HG02885 (cell line): ENCODE measurements around the gene STK4.
"Not testable (repeated sequence)": the region's sequence is repeated elsewhere in the genome, so short reads cannot be mapped to it uniquely, and the experiment has no call there.

Experiments
- ATAC-seq: cut with Tn5 transposase; IDR thresholded peaks from one replicate; pipeline ENCODE4 v1.9.1; 2021; ENCODE audit warnings: mild to moderate bottlenecking; ENCODE audit not compliant: unreplicated experiment, poor library complexity

Gene STK4

GRCh38 chr20:45049904-45050471 is 83.7 kb downstream of the STK4 start:
- no peak for ATAC-seq

GRCh38 chr20:45051204-45052060 is 85.1 kb downstream of the STK4 start:
- ATAC-seq, result no peak

- peak; percentile 75 for ATAC-seq
These were observed 86.6 kb downstream of the STK4 start for GRCh38 chr20:45052698-45053429.

DNA sequence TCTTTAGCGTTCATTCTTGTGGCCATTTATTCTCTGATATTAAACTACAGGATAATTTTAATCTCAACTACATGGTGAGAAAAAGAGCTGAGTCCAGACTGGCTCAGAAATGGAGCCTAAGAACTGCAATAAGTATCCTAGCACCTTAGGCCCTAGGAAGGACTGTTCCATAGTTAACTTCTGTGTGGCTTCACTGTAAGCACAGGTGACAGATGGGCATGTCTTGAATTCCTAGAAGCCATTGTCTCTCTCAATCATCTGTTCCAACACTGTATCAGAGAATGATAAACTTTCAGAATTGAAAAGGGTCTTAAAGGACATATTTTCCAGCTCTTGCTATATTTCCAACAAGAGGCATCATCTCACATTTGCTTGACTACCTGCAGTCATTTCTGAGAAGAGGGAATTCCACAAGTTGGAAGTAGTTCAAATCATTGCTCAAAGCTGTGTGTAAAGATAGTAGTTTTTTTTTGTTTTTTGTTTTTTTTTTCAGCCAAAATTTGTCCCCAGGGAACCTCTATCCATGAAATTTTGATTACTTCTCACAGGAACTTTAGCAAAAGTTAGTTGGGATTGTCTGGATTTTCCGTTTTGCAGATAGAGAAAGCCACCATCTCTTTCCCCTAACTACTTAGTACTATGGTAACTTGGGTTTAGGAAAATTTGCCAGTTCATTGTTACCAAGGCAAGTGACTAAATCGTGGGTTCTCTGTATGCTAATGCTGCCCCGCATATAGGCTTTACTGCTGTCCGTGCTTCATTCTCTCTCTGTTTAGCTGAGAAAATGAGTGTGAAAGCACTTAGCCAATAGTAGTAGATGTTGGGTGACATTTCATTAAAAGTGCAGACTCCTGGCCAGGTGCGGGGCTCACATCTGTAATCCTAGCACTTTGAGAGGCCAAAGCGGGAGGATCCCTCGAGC is 87.4 kb downstream of the STK4 start:
- ATAC-seq, result peak; percentile 22

GRCh38 chr20:45055056-45055455 is 88.7 kb downstream of the STK4 start:
- ATAC-seq, result no peak

GRCh38 chr20:45056473-45057173 is 90.3 kb downstream of the STK4 start:
- no peak for ATAC-seq

- ATAC-seq, result no peak
These were observed 92.0 kb downstream of the STK4 start for GRCh38 chr20:45058168-45058850.

- no peak for ATAC-seq
These were observed 92.9 kb downstream of the STK4 start for GRCh38 chr20:45059022-45059728.

DNA sequence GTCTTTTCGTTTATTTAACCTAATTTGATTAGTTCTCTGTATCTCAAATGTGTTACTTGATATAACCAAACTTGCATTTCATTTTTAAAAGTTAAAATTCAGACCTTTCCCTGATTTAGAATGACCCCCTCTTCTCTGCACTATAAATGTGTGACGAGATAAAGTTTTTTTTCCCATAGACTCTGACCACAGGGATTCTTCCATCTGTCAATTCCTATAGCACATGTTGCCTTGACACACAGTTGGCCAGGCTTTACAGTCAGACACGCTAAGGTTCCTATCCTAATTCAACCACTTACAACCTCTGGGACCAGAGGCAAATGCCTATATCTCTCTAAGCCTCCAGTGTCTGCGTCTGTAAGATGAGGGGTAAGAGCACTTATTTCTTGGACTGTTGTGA is 94.0 kb downstream of the STK4 start:
- ATAC-seq, result no peak

DNA sequence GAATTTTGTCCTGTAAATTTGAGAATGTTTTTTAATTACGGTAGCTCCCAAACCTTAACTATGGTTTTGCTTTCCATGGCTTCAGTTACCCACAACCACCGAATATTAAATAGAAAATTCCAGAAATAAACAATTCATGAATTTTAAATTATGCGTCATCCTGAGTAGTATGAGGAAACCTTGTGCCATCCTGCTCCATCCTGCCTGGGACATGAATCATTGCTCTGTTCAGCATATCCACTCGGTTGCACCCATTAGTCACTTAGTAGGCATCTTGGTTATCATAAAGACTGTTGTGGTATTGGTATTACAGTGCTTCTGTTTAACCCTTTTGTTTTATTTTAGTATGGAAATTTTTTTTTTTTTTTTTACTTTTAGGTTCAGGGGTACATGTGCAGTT is 94.9 kb downstream of the STK4 start:
- ATAC-seq, result no peak

- not testable (repeated sequence) for ATAC-seq
These were observed 96.8 kb downstream of the STK4 start for GRCh38 chr20:45063107-45063506.

GRCh38 chr20:45064812-45065211 is 98.5 kb downstream of the STK4 start:
- no peak for ATAC-seq

- no peak for ATAC-seq
These were observed 100.1 kb downstream of the STK4 start for GRCh38 chr20:45066372-45066771.

DNA sequence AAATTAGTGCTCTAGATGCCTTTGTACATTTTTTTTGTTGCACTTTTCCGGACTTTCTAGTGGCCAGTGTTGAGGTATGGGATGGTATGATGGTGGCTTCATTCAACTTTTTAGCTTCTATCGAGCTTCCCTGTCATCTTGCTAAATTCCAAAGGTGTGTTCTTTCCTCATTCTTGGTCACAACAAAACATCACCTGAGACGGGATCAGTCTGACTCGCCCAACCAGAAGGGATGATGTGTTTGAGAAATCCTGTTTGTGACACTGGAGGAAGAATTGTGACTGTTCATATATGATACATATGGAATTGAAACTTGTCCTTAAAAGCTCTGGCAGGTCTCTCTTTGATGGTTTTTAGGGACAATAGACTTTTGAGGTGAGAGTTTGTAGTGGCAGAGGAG is 100.8 kb downstream of the STK4 start:
- no peak for ATAC-seq

GRCh38 chr20:45067558-45067957 is 101.2 kb downstream of the STK4 start:
- no peak for ATAC-seq

GRCh38 chr20:45069261-45069660 is 102.9 kb downstream of the STK4 start:
- no peak for ATAC-seq

DNA sequence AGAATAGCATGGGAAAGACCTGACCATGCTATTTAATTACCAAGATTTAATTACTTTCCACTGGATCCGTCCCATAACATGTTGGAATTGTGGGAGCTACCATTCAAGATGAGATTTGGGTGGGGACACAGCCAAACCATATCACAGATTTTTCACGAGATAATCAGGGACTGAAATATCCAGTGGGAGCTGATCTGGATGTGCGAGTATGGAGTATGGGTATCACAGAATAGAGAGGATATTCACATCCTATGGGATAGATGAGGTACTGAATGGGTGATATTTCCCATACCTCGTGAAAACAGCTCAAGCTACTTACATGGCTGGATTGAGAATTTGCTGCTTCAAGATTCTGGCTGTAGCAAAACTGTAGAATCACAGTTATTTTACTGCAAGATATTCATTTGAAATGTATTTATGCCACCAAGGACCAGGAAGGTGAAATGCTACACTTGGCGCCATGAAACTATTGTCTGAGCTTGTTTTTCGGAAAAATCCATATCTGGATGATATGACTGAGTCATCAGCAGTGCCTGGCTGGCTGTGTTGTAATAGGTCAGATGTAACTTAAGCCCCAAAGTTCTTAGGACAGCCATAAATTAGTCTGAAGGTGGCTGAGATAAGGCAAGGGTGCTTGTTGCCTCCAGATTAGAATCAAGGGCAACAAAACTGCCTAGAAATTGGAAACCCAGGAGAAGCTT is 104.8 kb downstream of the STK4 start:
- no peak for ATAC-seq

GRCh38 chr20:45072066-45072465 is 105.8 kb downstream of the STK4 start:
- no peak for ATAC-seq
